Nucleus accumbens (tissue), 56 donors: ENCODE measurements around the gene GLT1D1.
"Not testable (repeated sequence)": the region's sequence is repeated elsewhere in the genome, so short reads cannot be mapped to it uniquely, and the experiment has no call there.

Experiments
- DNase-seq, 56 donors: peaks; one replicate each; lab custom pipeline; 2025; lab: John Stamatoyannopoulos, UW

GLT1D1 gene

GRCh38 chr12:128819293-128820144 is 33.8 kb upstream of the GLT1D1 start:
- DNase-seq = no peak

- no peak for DNase-seq
Observed at GRCh38 chr12:128820253-128820652, 33.0 kb upstream of the GLT1D1 start.

- DNase-seq = peak in 24 of 56 donors; percentile 8 to 61 (median 34)
Observed at GRCh38 chr12:128820723-128821432, 32.4 kb upstream of the GLT1D1 start.

- DNase-seq = peak in 1 of 56 donors; percentile 49
Observed at GRCh38 chr12:128823216-128823915, 29.9 kb upstream of the GLT1D1 start.

GRCh38 chr12:128823916-128824839 is 29.1 kb upstream of the GLT1D1 start, which contains the start of gene SLC15A4:
Gene SLC15A4 (minus strand): TSS chr12:128823958. CDS start chr12:128823943, 15 bp downstream.
- peak; percentile 47 to 99 (median 90) for DNase-seq

- DNase-seq = no peak
Observed at GRCh38 chr12:128825835-128826234, 27.4 kb upstream of the GLT1D1 start.

GRCh38 chr12:128827724-128828123 is 25.6 kb upstream of the GLT1D1 start:
- DNase-seq = no peak

- peak in 3 of 56 donors; percentile 10 to 32 (median 15) for DNase-seq
Observed at GRCh38 chr12:128829861-128830504, 23.3 kb upstream of the GLT1D1 start.

- DNase-seq = no peak
Observed at GRCh38 chr12:128830505-128830893, 22.8 kb upstream of the GLT1D1 start.

GRCh38 chr12:128833418-128833817 is 19.9 kb upstream of the GLT1D1 start:
- no peak for DNase-seq

GRCh38 chr12:128839885-128840284 is 13.4 kb upstream of the GLT1D1 start:
- DNase-seq = not testable (repeated sequence)

GRCh38 chr12:128840862-128841468 is 12.3 kb upstream of the GLT1D1 start:
- no peak for DNase-seq

GRCh38 chr12:128842579-128842978 is 10.7 kb upstream of the GLT1D1 start:
- no peak for DNase-seq

- DNase-seq = no peak
Observed at GRCh38 chr12:128843538-128843937, 9.7 kb upstream of the GLT1D1 start.

GRCh38 chr12:128844031-128844635 is 9.1 kb upstream of the GLT1D1 start:
- DNase-seq = no peak

- DNase-seq = not testable (repeated sequence)
Observed at GRCh38 chr12:128846671-128847070, 6.6 kb upstream of the GLT1D1 start.

GRCh38 chr12:128848371-128848770 is 4.9 kb upstream of the GLT1D1 start:
- DNase-seq = no peak

- DNase-seq = not testable (repeated sequence)
Observed at GRCh38 chr12:128849806-128850205, 3.5 kb upstream of the GLT1D1 start.
